IMR-90 (cell line): ENCODE results near the gene PDXDC1. TPM values are rescaled to one million over a fixed set of nuclear protein-coding genes. Genes with fewer than 3 reads are reported as not detected.
"Not testable (repeated sequence)": the region's sequence is repeated elsewhere in the genome, so short reads cannot be mapped to it uniquely, and the experiment has no call there.

ENCODE experiments used
- ATAC-seq: fragments of 200-7000 bp; cut with Tn5 transposase; 2 replicates; pipeline ENCODE4 v1.9.1; 2020; ENCODE audit warnings: low read depth, mild to moderate bottlenecking, moderate library complexity
- BruUV-seq: library from RNA; stranded (reverse); fragments of 400-500 nt; replicated peaks from 2 replicates; lab custom pipeline; 2021; lab: Mats Ljungman, UMichigan
- CTCF ChIA-PET: fragments of 300-600 bp; formaldehyde crosslinking; extraction: SDS; loops from one replicate; lab custom pipeline; 2021; ENCODE audit warnings: antibody characterized with exemption; lab: Yijun Ruan, JAX
- POLR2A ChIA-PET: fragments of 300-600 bp; sonication (Branson Sonifier 250); formaldehyde crosslinking; loops from one replicate; lab custom pipeline; 2022; ENCODE audit warnings: antibody characterized with exemption; ENCODE audit not compliant: unreplicated experiment; lab: Charles Lee
- DNase-seq: peaks from one replicate; pipeline ENCODE4 v3.0.0; 2013
- H2AFZ ChIP-seq: replicated peaks from 2 replicates; pipeline ENCODE3; 2013; ENCODE audit warnings: low read length, mild to moderate bottlenecking; ENCODE audit not compliant: poor library complexity
- H2AK5ac ChIP-seq: 2 replicates; pipeline ENCODE4 v1.6.1; 2013; ENCODE audit warnings: low read depth, low read length, inconsistent platforms
- H2AK9ac ChIP-seq: replicated peaks from 2 replicates; pipeline ENCODE3; 2013; ENCODE audit warnings: mild to moderate bottlenecking, low read depth, low read length, moderate library complexity; ENCODE audit not compliant: poor library complexity
- H2BK120ac ChIP-seq: 2 replicates; pipeline ENCODE4 v1.6.1; 2013; ENCODE audit warnings: low read depth, low read length, inconsistent platforms
- H2BK15ac ChIP-seq: 3 replicates; pipeline ENCODE4 v1.6.1; 2013; ENCODE audit warnings: low read depth, low read length, inconsistent platforms
- H2BK20ac ChIP-seq: 2 replicates; pipeline ENCODE4 v1.6.1; 2013; ENCODE audit warnings: low read depth, mild to moderate bottlenecking, inconsistent platforms, low read length, moderate library complexity
- H2BK5ac ChIP-seq: 2 replicates; pipeline ENCODE4 v1.6.1; 2013; ENCODE audit warnings: mild to moderate bottlenecking, low read depth, low read length, inconsistent platforms; ENCODE audit not compliant: poor library complexity, severe bottlenecking
- H3K14ac ChIP-seq: replicated peaks from 2 replicates; pipeline ENCODE4 v1.6.1; 2013; ENCODE audit warnings: low read depth, low read length, inconsistent platforms
- H3K18ac ChIP-seq: 2 replicates; pipeline ENCODE4 v1.6.1; 2013; ENCODE audit warnings: low read depth, low read length, control low read depth
- H3K23ac ChIP-seq: 2 replicates; pipeline ENCODE4 v1.6.1; 2013; ENCODE audit warnings: low read depth, low read length, inconsistent platforms
- H3K27ac ChIP-seq: 2 replicates; pipeline ENCODE4 v1.5.1; 2013; ENCODE audit warnings: mild to moderate bottlenecking, control low read depth, low read length; ENCODE audit not compliant: insufficient read depth
- H3K27me3 ChIP-seq: 2 replicates; pipeline ENCODE4 v1.6.1; 2013; ENCODE audit warnings: low read length; ENCODE audit not compliant: control insufficient read depth, insufficient read depth
- H3K36me3 ChIP-seq: 2 replicates; pipeline ENCODE4 v1.6.1; 2013; ENCODE audit warnings: low read length, mixed read lengths; ENCODE audit not compliant: control insufficient read depth, insufficient read depth
- H3K4ac ChIP-seq: 2 replicates; pipeline ENCODE4 v1.6.1; 2013; ENCODE audit warnings: low read depth, low read length, inconsistent platforms
- H3K4me1 ChIP-seq: 2 replicates; pipeline ENCODE4 v1.6.1; 2013; ENCODE audit warnings: low read length, mixed read lengths; ENCODE audit not compliant: control insufficient read depth, insufficient read depth
- H3K4me2 ChIP-seq: 2 replicates; pipeline ENCODE4 v1.6.1; 2013; ENCODE audit warnings: low read depth, mild to moderate bottlenecking, control low read depth, low read length, moderate library complexity
- H3K4me3 ChIP-seq: 2 replicates; pipeline ENCODE4 v1.5.1; 2013; ENCODE audit warnings: low read depth, mild to moderate bottlenecking, control low read depth, low read length, moderate library complexity; ENCODE audit not compliant: insufficient read depth
- H3K56ac ChIP-seq: 2 replicates; pipeline ENCODE4 v1.6.1; 2013; ENCODE audit warnings: low read length, inconsistent platforms; ENCODE audit not compliant: insufficient read depth; ENCODE audit errors: extremely low read depth
- H3K79me1 ChIP-seq, 2 experiments: 2 replicates each; pipeline ENCODE4 v1.6.1; 2013; ENCODE audit warnings: low read length in 2 of 2, inconsistent platforms in 1 of 2, low read depth in 1 of 2
- H3K9ac ChIP-seq: 2 replicates; pipeline ENCODE4 v1.6.1; 2013; ENCODE audit warnings: low read depth, low read length, control low read depth
- H3K9me1 ChIP-seq: 2 replicates; pipeline ENCODE4 v1.6.1; 2013; ENCODE audit warnings: low read length, inconsistent platforms; ENCODE audit not compliant: insufficient read depth
- H3K9me3 ChIP-seq: 2 replicates; pipeline ENCODE4 v1.6.1; 2013; ENCODE audit warnings: low read length; ENCODE audit not compliant: control insufficient read depth, insufficient read depth
- H4K20me1 ChIP-seq: 2 replicates; pipeline ENCODE4 v1.6.1; 2013; ENCODE audit warnings: low read length, inconsistent platforms; ENCODE audit not compliant: insufficient read depth
- H4K5ac ChIP-seq: 2 replicates; pipeline ENCODE4 v1.6.1; 2013; ENCODE audit warnings: mild to moderate bottlenecking, low read depth, low read length, control low read depth
- H4K8ac ChIP-seq, 2 experiments: 2 replicates each; pipeline ENCODE4 v1.6.1; 2013; ENCODE audit warnings: low read depth in 2 of 2, low read length in 2 of 2, control low read depth in 1 of 2, inconsistent platforms in 1 of 2
- H4K91ac ChIP-seq: 2 replicates; pipeline ENCODE4 v1.6.1; 2013; ENCODE audit warnings: low read depth, low read length, inconsistent platforms; ENCODE audit not compliant: insufficient read depth
- WGBS, 2 experiments: methylation state at CpG; one replicate each; pipeline versions ENCODE4 v1.1.5 to v1.1.7; 2013; ENCODE audit warnings: missing lambda C conversion rate in 2 of 2; ENCODE audit not compliant: insufficient read length in 1 of 2; ENCODE audit errors: extremely low coverage in 2 of 2; 5-methylcytosine and 5-hydroxymethylcytosine counted together
- dilution Hi-C: fragments of 300-500 bp; cut with HindIII; formaldehyde crosslinking; loops from one replicate; pipeline ENCODE4 v1.14.3; 2018; ENCODE audit warnings: low sequenced_read_pairs; ENCODE audit not compliant: unreplicated experiment
- in situ Hi-C: fragments of 300-500 bp; cut with MboI; formaldehyde crosslinking; loops from 3 replicates; pipeline ENCODE4 v1.14.3; 2019; ENCODE audit warnings: low sequenced_read_pairs, inconsistent platforms, mixed read lengths
- intact Hi-C: fragments of 100-400 bp; cut with micrococcal nuclease; formaldehyde crosslinking; loops from 2 replicates; pipeline ENCODE4 v1.10.0; 2022
- polyA plus RNA-seq, 3 experiments: library from polyadenylated mRNA; depleted of rRNA; stranded (reverse); fragments of >200 nt; gene quantifications; 2 replicates each; pipeline ENCODE4 v1.2.3, GENCODE V29; 2012; ENCODE audit warnings: low replicate concordance in 1 of 3
- total RNA-seq: library from RNA; depleted of rRNA; stranded (reverse); fragments of >200 nt; gene quantifications from 2 replicates; pipeline ENCODE4 v1.2.3, GENCODE V29; 2012
- TF ChIP-seq, protein P1 (sequence below): conservative IDR thresholded peaks from 2 replicates; pipeline ENCODE4 v1.5.1; 2012; ENCODE audit warnings: mild to moderate bottlenecking, low read depth, low read length, improper control_type of control experiment

The PDXDC1 gene
- total and polyA plus RNA-seq, 2 of the 4 experiments (the other 2 are of a cell fraction), result 68.7 to 117 TPM

DNA sequence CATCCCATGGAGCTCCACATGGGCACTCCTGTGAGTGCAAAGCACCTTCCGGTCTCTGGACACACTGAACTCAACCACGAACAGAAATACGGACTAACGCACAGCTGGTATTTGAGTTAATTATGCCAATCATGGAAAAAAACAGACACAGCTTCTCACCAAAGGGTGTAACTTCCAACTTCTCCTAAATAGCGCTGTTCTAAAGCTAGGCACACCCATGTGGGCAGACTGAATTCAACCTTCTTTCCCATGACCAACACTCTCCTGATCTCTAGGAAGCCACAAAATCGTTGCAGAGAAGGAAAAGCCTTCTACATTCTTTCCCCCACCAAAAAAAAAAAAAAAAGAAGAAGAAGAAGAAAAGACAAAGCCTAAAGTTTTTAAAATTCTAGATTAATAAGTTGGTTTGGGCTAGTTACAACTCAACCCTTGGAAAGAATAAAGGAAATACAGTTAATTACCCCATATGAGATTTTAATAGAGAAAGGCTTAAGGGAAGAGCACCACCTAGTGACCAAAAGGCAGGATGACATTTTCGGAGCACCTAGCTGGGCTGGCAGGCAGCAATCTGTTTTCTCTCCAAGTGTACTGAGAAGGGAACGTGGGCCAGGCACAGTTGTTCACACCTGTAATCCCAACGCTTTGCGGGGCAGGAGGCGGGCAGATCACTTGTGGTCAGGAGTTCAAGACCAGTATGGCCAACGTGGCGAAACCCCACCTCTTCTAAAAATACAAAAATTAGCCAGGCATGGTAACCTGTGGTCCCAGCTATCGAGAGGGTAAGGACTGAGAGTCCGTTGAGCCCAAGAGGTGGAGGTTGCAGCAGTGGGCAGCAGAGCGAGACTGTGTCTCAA lies 97.3 kb downstream of the PDXDC1 start:
- H3K23ac ChIP-seq, H2BK15ac ChIP-seq, H3K9ac ChIP-seq, H3K4me3 ChIP-seq, H3K27me3 ChIP-seq, H2BK5ac ChIP-seq, H3K4ac ChIP-seq, BruUV-seq, in situ Hi-C loops, H4K91ac ChIP-seq, DNase-seq, H3K9me1 ChIP-seq, H2AK5ac ChIP-seq, H4K20me1 ChIP-seq, H3K27ac ChIP-seq, H3K56ac ChIP-seq, H4K8ac ChIP-seq, H3K4me2 ChIP-seq, H3K9me3 ChIP-seq, H2BK120ac ChIP-seq, H2AK9ac ChIP-seq, intact Hi-C loops, dilution Hi-C loops, H4K5ac ChIP-seq, H3K79me1 ChIP-seq, POLR2A ChIA-PET, H3K14ac ChIP-seq, H2BK20ac ChIP-seq, H3K18ac ChIP-seq, H3K4me1 ChIP-seq, CTCF ChIA-PET, H2AFZ ChIP-seq: not testable (repeated sequence)
- TF ChIP-seq, protein P1, sequence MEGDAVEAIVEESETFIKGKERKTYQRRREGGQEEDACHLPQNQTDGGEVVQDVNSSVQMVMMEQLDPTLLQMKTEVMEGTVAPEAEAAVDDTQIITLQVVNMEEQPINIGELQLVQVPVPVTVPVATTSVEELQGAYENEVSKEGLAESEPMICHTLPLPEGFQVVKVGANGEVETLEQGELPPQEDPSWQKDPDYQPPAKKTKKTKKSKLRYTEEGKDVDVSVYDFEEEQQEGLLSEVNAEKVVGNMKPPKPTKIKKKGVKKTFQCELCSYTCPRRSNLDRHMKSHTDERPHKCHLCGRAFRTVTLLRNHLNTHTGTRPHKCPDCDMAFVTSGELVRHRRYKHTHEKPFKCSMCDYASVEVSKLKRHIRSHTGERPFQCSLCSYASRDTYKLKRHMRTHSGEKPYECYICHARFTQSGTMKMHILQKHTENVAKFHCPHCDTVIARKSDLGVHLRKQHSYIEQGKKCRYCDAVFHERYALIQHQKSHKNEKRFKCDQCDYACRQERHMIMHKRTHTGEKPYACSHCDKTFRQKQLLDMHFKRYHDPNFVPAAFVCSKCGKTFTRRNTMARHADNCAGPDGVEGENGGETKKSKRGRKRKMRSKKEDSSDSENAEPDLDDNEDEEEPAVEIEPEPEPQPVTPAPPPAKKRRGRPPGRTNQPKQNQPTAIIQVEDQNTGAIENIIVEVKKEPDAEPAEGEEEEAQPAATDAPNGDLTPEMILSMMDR, result peak; percentile 19; the same call in 1 of the 2 replicates
- ATAC-seq, result peak; percentile 93
- H3K36me3 ChIP-seq, result peaks cover 34% of the 10 kb centered on the region
- no CpG with 5 or more reads among the region's 16 CpGs for WGBS, 2 experiments
